AG08395 (cell line): ENCODE measurements around the gene AP1M1.
A peak's percentile ranks its signal among the peaks of the same experiment; 100 is the strongest.

Source experiments
- DNase-seq: peaks from one replicate; pipeline ENCODE4 v3.0.0; 2012; ENCODE audit warnings: mixed read lengths, low spot score

The AP1M1 gene

GRCh38 chr19:16232127-16232526, 34.4 kb downstream of the AP1M1 start:
- DNase-seq = no peak

- DNase-seq = no peak
Observed at GRCh38 chr19:16232568-16232967, 34.9 kb downstream of the AP1M1 start.

GRCh38 chr19:16233081-16233776, 35.5 kb downstream of the AP1M1 start:
- DNase-seq = no peak

GRCh38 chr19:16233836-16234551, 36.3 kb downstream of the AP1M1 start:
- no peak for DNase-seq

DNA sequence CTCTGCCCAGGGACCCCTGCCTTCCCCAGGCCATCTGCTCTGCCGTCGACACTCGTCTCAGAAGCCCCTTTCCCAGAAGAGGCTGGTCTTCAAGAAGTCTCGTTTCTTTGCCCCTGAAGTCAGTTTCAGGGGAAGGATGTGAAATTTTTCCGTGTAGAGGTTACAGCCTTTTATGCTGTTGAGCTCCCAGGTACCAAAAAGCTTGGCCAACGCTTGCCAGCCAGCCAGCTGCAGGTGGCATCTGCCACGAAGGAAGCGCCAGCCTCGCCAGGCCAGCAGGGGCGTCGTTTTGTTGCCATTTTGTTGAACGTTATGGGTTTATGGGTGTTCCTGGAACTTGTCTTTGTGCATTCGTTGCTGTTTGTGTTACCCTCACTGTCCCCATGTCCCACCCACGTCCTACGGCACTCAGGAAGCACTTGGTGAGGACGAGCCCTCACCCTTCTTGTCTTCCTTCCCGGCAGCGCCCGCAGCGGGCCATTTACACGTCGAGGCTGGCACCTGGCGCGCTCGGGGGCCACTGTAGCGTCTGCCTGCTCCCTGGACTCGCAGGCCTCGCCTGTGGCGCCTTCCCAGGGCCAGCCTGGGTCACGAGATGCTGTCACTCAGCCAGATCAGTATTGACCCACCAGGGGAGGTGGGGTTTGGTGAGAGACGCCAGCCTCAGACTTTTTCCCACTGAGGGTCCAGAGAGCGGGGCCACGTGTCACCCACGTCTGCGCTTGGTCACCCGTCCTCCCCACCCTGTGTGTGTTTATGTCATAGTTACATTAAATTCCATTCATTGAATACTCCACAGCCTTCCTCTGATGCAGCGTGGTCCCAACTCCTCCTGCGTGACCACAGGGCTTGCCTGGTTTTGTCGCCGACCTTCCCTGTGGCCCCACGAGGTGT, 37.1 kb downstream of the AP1M1 start:
- no peak for DNase-seq

GRCh38 chr19:16235811-16236652, 38.3 kb downstream of the AP1M1 start:
- no peak for DNase-seq

DNA sequence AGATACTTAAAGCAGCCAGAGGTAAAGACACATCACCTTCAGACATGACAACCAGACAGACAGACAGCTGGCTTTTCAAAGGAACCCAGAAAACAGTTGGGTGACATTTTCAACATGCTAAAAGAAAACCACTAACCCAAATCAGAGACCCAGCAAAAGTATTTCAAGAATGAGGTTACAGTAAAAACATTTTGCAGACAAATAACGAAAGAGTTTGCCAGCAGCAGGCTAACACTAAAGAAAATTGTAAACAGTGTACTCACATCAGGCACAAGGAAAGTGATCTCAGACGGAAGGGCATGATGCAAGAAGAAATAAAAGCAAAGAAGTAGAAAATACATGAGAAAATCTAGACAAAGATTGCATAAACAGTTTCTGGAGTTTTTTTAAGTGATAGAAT, 46.4 kb downstream of the AP1M1 start:
- DNase-seq = peak; percentile 30

DNA sequence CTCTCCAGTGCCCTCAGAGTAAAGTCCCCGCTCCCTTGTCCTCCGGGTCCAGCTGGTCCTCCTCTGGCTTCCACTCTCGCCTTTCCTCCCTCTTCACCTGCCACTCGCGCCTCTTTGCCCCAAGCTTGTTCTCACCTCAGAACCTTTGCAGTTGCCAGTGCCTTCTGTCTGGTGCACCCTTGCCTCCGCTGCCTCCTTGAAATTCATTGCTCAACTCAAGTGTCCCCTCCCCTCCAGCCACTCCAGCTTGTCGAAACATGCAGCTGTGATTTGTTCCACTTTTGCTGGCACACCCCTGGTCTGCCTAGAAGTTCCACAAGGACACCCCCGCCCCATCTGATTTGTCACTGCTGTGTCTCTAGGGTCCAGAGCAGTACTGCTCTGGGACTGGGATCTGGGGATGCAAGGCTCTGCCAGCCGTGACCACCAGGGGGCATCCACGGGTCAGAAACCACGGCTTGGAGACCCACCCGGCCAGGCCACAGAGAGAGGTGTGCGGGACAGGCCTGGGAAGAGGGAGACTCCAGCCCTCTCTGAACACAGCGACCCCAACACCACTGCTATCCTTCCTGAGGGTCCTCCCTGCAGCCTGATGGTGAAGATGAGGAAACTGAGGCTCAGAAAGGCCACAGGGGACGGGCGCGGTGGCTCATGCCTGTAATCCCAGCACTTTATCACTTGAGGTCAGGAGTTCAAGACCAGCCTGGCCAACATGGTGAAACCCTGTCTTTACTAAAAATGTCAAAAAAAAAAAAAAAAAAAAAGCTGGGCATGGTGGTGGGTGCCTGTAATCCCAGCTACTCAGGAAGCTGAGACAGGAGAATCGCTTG, 49.9 kb downstream of the AP1M1 start:
- peak; percentile 91 for DNase-seq

GRCh38 chr19:16248380-16249023, 50.8 kb downstream of the AP1M1 start:
- DNase-seq = no peak

DNA sequence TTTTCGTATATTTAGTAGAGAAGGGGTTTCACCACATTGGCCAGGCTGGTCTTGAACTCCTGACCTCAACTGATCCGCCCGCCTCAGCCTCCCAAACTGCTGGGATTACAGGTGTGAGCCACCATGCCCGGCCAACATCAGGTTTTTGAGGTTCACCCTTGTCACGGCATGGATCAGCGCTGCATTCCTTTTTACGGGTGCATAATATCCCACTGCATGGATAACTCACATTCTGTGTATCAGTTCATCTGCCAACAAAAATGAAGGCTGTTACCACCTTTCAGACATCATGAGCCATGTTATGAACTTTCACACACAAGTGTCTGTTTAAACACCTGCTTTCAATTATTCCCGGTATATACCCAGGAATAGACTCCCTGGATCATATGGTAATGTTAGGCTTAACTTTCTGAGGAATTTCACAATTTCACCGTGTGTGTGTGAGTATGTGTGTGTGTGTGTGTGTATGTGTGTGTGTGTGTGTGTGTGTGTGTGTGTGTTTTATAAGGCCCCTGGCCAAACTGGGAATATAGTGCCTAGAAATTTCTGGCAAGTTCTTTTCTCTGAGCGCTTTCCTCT, 52.2 kb downstream of the AP1M1 start:
- peak; percentile 18 for DNase-seq

DNA sequence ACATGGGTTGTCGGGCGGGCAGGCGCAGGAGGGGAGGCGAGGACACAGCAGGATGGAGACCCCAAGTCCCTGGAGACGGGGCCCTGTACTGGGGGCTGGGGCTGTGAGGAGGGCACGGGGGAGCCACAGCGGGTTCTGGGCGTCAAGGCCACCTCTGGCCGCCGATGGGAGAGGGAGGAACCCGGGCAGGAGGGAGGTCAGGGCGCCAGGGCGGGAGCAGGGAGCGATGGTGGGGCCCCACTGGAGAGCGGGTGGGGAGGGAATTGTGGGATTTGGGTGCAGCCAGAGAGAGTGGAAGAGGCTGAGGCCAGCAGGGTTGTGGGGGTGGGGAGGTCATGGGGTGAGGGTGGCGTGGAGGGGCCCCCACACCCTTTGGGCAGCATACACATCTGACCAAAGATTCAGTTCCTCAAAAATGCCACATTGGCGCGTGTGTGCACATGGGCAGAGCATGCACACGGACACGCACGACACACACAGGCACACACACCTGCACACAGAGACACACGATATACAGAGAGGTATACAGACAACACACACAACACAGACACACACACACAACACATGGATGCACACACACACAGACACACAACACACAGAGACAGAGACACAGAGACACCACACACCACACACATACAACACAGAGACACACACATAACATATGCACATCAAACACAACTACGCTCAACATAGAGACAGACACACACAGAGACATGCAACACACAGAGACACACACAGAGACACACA, 54.9 kb downstream of the AP1M1 start:
- DNase-seq = no peak

GRCh38 chr19:16254851-16255408, 57.2 kb downstream of the AP1M1 start:
- DNase-seq = no peak

DNA sequence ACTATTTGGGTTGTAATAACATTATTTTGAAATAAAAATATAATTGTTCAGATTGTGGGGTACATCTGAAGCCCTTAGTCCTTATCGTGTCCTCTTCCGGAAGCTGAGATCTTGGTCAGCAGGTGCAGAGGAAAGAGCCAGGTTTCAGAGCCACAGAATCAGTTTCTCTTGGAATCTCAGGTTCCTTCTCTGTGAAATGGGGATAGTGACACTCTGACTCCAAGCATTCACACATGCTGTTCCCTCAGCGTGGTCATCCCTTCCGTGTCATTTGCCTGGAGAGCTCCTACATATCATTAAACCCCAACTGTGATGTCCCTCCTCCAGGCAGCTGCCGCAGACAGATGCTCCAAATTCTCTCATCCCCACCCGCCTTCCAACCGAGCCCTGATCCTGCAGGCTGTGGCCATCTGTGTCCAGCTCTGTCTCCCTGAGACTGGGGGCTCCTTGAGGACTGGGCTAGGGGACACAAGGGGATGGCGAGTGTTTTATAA, 59.8 kb downstream of the AP1M1 start:
- DNase-seq = no peak

DNA sequence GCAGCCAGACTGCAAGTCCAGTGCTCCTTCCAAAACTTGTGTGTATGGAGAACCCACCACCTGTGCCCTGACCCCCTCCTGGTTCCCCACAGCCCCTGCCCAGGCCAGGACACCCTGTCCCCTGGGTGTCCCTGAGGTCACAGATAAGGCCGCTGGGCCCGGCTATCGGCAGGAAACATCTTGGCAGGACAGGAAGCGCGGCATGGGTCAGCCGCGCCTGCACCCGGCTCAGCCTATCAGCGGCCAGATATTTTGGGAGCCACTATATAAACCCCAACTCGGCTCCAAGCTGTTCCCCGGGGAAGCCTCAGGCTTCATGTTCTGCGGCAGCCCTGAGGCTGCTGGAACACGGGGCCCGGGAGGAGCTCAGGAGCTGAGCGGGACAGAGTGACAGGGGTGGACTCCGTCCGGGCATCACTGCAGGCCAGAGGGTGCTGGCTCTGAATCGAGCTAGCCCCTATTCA, 60.8 kb downstream of the AP1M1 start:
- DNase-seq = no peak

DNA sequence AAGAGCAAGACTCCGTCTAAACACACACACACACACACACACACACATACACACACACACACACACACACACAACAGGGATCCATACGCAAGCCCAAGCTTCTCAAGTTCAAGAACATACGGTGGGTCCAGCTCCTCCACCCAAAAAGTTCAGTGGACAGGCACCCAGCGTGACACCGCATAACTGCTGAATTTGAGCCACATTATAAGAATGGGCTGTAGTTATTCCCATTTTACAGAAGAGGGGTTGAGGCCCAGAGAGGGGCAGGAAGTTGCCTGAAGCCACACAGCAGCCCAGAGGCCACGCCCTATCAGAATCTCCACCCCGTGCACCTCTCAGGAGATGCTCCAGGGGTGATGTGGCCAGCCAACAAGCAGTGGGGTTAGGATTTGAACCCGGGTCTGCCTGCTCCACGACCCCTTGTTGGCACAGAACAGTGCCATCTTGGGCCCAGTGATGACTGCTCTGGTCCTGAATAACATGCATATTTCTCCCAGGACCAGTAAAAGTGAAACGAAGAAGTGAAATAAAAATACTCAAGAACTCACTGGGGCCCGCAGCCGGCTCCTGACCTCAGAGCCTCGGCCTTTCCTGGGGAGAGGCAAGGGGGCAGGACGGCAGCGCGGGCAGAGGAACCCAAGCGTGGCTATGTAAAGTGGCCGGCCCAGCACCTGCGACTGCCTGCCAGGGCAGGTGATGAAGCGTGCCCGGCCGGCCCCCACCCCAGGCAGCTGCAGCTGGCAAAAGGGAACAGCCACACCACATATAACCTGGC, 61.9 kb downstream of the AP1M1 start:
- DNase-seq = no peak

GRCh38 chr19:16260160-16260811, 62.6 kb downstream of the AP1M1 start:
- no peak for DNase-seq

DNA sequence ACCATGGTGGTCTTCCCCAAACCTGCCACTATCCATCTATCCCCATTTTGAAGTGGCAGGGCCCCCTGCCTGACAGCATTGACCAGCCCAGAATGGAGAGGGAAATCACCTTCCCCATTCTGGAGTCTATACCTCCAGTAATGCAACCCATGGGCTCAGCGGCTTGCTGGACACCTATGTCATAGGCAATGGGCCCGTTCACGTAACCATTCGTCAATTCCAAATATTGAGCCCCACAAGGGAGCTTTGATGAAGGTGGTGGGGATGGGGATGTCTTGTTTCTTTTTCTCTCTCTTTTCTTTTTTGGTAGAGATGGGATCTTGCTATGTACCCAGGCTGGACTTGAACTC, 63.1 kb downstream of the AP1M1 start:
- no peak for DNase-seq
